ENCODE results near the gene POLR1C. TPM values are rescaled to one million over a fixed set of nuclear protein-coding genes. Genes with fewer than 3 reads are reported as not detected.
"Not testable (repeated sequence)": the region's sequence is repeated elsewhere in the genome, so short reads cannot be mapped to it uniquely, and the experiment has no call there.

POLR1C gene, protein sequence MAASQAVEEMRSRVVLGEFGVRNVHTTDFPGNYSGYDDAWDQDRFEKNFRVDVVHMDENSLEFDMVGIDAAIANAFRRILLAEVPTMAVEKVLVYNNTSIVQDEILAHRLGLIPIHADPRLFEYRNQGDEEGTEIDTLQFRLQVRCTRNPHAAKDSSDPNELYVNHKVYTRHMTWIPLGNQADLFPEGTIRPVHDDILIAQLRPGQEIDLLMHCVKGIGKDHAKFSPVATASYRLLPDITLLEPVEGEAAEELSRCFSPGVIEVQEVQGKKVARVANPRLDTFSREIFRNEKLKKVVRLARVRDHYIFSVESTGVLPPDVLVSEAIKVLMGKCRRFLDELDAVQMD
- 10 to 100 TPM; 13.5 to 13.9 TPM for total RNA-seq

DNA sequence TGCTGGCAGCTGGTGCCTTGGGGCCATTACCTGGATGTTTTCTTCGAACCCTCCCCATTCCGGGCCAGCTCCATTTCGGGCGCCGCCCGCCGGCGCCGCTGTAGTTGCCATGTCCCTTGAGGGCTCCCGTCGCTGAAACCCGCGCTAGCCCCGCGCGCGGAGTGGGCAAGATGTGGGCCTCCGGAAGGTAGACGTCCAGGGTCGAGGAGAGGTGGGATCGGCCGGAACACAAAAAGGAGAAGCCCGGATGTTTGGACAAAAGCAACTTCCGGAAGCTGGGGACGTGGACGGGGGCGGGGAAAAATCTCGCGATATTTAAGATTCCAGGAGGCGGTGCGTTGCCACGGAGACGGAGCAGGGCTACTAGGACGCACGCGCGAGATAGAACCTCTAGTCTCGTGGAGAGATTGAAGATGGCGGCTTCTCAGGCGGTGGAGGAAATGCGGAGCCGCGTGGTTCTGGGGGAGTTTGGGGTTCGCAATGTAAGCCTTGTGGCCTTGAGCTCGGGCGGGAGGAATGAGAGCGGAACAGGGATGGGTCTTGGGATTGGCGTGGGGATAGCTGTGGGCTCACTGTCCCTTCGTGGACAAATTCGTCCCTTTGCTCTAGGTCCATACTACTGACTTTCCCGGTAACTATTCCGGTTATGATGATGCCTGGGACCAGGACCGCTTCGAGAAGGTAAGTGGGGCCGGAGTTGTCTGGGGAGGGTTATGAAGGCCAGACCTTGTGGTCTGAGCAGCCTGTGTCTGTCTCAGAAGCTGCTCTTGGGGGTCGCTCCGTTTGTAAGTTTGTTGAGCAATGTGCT, at the start of gene POLR1C, which contains the start of gene YIPF3:
TSS of gene POLR1C (plus strand) at position 393 of the 808 bp plus-strand sequence. CDS start at position 414, 21 bp downstream.
TSS of gene YIPF3 (minus strand) at position 230 of the 808 bp plus-strand sequence. CDS start at position 111, 119 bp downstream.
- H3K9me3 ChIP-seq: no peaks in the 10 kb centered on the region
- peak within 1 kb of the TSS; percentile 83 to 91 for H3K4me3 ChIP-seq
- H3K27me3 ChIP-seq: no peaks in the 10 kb centered on the region
- H3K4me1 ChIP-seq: peaks cover 0 to 44% of the 10 kb centered on the region in 2 donors
- TF ChIP-seq, protein P1, sequence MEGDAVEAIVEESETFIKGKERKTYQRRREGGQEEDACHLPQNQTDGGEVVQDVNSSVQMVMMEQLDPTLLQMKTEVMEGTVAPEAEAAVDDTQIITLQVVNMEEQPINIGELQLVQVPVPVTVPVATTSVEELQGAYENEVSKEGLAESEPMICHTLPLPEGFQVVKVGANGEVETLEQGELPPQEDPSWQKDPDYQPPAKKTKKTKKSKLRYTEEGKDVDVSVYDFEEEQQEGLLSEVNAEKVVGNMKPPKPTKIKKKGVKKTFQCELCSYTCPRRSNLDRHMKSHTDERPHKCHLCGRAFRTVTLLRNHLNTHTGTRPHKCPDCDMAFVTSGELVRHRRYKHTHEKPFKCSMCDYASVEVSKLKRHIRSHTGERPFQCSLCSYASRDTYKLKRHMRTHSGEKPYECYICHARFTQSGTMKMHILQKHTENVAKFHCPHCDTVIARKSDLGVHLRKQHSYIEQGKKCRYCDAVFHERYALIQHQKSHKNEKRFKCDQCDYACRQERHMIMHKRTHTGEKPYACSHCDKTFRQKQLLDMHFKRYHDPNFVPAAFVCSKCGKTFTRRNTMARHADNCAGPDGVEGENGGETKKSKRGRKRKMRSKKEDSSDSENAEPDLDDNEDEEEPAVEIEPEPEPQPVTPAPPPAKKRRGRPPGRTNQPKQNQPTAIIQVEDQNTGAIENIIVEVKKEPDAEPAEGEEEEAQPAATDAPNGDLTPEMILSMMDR (IDR thresholded peaks at IDR 0.05): no peak
- peaks cover 62% of the 10 kb centered on the region for H3K36me3 ChIP-seq
- H3K27ac ChIP-seq: peak within 1 kb of the TSS; percentile 87 to 92
- DNase-seq (ENCODE audit: low spot score): peak; percentile 98

DNA sequence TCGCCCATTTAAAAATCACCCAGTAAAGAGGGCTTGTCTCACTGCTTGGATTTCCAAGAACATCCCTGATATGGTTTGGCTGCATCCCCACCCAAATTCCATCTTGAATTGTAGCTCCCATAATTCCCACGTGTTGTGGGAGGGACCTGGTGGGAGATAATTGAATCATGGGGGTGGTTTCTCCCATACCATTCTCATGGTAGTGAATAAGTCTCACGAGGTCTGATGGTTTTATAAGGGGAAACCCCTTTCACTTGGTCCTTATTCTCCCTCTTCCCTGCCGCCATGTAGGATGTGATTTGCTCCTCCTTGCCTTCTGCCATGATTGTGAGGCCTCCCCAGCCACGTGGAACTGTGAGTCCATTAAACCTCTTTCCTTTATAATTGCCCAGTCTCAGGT, 49.6 kb upstream of the POLR1C start:
- H3K4me3 ChIP-seq: not testable (repeated sequence)

DNA sequence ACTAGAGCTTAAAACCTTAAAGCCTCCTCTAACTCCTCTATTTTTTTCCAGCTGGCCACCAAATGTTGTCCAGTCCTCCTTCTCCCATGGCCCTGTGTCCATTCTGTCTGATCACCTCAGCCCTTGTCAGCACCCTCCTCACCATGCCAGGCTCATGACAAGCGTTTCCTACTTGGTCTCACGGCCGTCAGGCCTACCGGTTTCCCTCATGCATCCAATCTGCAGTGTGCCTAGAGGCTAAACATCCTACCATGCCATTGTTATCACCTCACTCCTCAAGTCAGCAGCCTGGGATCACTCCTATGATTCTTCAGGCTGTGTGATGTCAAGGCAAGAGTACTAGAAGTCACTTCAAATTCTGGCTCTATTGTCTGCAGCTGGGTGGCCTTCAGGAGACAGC, 49.1 kb upstream of the POLR1C start:
- no peak overlapping the region for H3K4me3 ChIP-seq
- H3K27ac ChIP-seq: no peak overlapping the region
- H3K4me1 ChIP-seq: peaks cover 0 to 7% of the 10 kb centered on the region in 2 donors
- DNase-seq (ENCODE audit: low spot score): no peak
- no peaks in the 10 kb centered on the region for H3K27me3 ChIP-seq
- TF ChIP-seq, protein P1 (IDR thresholded peaks at IDR 0.05): no peak
- no peaks in the 10 kb centered on the region for H3K36me3 ChIP-seq
- H3K9me3 ChIP-seq: no peaks in the 10 kb centered on the region

More for the DNA sequence above, 49.6 kb upstream of the POLR1C start:
- not testable (repeated sequence) for H3K9me3 ChIP-seq; H3K36me3 ChIP-seq; DNase-seq (ENCODE audit: low spot score); H3K27me3 ChIP-seq; H3K27ac ChIP-seq; H3K4me1 ChIP-seq

DNA sequence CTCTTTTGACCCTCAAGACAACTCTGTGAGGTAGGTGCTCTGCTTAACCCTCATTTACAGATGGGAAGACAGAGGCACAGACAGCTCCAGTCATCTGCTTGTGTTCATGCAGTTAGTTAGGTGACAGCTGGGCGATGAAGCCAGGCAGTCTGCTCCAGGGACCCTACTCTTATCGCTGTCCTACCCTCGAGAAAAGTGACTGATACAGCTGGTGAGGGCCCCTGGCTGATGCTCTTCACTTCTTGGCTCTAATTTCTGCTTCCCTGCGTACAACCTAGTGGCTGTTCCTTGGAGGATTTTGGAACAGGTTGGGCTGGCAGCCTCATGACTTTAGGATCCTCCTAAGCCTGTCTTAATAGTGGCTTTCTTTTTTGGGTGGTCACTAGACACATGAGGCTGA, 48.6 kb upstream of the POLR1C start:
- Histone ChIP-seq H3K36me3 (no peaks in the 10 kb centered on the region), H3K9me3 (no peaks in the 10 kb centered on the region), H3K4me1 (peaks cover 0 to 7% of the 10 kb centered on the region in 2 donors), H3K27me3 (no peaks in the 10 kb centered on the region), H3K4me3 (no peak overlapping the region), H3K27ac (peak overlapping the region in 1 of 2 donors; percentile 19)
- no peak for DNase-seq (ENCODE audit: low spot score)
- TF ChIP-seq, protein P1 (IDR thresholded peaks at IDR 0.05): no peak

DNA sequence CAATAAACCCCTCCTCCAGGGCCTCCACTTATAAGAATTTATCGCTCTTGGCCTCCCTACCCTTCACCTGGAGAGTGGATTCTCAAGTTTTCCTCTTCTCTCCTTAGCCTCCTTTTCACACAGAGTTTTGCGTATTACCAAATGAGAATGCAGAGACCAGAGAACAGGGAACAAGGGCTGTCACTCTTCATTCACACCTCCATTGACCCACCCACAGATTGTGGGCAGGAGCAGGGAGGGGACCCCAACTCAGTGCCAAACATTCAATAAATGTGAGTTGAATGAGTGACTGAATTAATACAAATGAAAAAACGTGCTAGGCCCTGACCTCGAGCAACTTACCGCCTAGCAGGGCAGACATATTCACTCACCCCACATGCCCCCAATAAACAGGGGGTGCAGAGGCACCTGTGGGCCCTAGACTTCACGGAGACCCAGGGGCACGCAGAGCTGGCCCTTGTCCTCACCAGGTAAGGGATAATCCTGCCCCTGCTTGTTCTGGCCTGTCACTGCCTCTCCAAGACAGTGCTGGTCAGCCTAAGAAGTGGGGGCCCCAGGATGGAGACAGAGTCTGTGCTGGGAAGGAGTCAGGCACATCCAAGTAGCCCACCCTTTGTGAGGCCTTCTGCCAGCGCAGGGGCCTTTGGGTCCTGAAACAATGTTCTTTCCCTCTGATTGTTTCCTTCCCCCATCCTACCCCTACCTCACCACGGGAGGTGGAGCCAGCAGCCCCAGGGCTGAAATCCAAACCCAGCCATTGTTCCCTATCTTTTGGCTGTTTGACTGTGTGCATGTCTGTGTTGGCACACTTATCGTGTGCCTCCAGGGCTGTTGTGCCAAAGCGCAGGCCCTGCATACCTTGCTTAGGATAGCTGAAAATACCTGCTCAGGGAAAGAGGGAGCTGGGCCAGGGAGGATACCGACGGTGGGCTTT, 47.9 kb upstream of the POLR1C start:
- no peak for DNase-seq (ENCODE audit: low spot score)
- Histone ChIP-seq H3K27me3 (no peaks in the 10 kb centered on the region), H3K27ac (peak overlapping the region; percentile 19 to 54)

More for the DNA sequence above, 47.9 kb upstream of the POLR1C start:
- Histone ChIP-seq H3K4me1 (peaks cover 0 to 7% of the 10 kb centered on the region in 2 donors), H3K36me3 (no peaks in the 10 kb centered on the region), H3K4me3 (no peak overlapping the region), H3K9me3 (no peaks in the 10 kb centered on the region)
- TF ChIP-seq, protein P1 (IDR thresholded peaks at IDR 0.05): no peak
